Measurements from ENCODE around the gene DPM1. TPM values are rescaled to one million over a fixed set of nuclear protein-coding genes. Genes with fewer than 3 reads are reported as not detected.

DPM1 gene
- total RNA-seq, 1 donor from 2014 or later = 44.9 TPM

DNA sequence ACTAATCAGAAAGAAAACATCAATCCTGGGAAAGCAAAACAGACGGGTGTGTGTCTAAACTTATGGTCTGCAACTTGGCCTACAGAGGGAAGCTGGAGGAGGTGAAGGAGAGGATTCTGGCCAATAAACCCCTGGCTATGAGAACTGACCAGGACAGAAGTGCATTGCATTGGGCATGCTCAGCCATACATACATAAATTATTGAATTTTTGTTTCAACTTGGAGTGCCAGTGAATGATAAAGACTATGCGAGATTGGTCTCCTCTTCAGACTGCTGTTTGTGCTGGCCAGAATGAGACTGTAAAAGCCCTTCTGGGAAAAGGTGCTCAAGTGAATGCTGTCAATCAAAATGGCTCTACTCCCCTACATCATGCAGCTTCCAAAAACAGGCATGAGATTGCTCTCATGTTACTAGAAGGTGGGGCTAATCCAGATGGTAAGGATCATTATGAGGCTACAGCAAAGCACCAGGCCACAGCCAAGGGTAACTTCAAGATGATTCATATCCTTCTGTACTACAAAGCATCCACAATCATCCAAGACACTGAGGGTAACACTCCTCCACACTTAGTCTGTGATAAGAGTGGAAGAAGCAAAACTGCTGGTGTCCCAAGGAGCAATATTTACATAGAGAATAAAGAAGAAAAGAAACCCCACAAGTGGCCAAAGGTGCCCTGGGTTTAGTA lies 44.5 kb downstream of the DPM1 start:
- no peak overlapping the region for H3K4me3 ChIP-seq
- no peaks in the 10 kb centered on the region for H3K27me3 ChIP-seq (ENCODE audit: low read depth)
- intact Hi-C loops (cut with micrococcal nuclease) = loop anchor here (10.0 kb wide), 1 partner anchor 119 kb away; the partner anchor contains the start of gene BCAS4
- no peaks in the 10 kb centered on the region for H3K9me3 ChIP-seq (replicated peaks)
- H3K36me3 ChIP-seq = no peaks in the 10 kb centered on the region
- DNase-seq = no peak
- TF ChIP-seq, protein P1, sequence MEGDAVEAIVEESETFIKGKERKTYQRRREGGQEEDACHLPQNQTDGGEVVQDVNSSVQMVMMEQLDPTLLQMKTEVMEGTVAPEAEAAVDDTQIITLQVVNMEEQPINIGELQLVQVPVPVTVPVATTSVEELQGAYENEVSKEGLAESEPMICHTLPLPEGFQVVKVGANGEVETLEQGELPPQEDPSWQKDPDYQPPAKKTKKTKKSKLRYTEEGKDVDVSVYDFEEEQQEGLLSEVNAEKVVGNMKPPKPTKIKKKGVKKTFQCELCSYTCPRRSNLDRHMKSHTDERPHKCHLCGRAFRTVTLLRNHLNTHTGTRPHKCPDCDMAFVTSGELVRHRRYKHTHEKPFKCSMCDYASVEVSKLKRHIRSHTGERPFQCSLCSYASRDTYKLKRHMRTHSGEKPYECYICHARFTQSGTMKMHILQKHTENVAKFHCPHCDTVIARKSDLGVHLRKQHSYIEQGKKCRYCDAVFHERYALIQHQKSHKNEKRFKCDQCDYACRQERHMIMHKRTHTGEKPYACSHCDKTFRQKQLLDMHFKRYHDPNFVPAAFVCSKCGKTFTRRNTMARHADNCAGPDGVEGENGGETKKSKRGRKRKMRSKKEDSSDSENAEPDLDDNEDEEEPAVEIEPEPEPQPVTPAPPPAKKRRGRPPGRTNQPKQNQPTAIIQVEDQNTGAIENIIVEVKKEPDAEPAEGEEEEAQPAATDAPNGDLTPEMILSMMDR (IDR thresholded peaks at IDR 0.05; ENCODE audit: borderline replicate concordance) = no peak
- H3K27ac ChIP-seq (replicated peaks) = no peak overlapping the region
- peaks cover 83% of the 10 kb centered on the region for H3K4me1 ChIP-seq

- H3K27ac ChIP-seq (replicated peaks) = no peak overlapping the region
- no peaks in the 10 kb centered on the region for H3K9me3 ChIP-seq (replicated peaks)
- intact Hi-C loops (cut with micrococcal nuclease) = loop anchor here (10.0 kb wide), 1 partner anchor 117 kb away; the partner anchor contains the start of gene BCAS4
- H3K36me3 ChIP-seq = no peaks in the 10 kb centered on the region
- DNase-seq = no peak
- no peak overlapping the region for H3K4me3 ChIP-seq
- TF ChIP-seq, protein P1 (IDR thresholded peaks at IDR 0.05; ENCODE audit: borderline replicate concordance) = no peak
- H3K27me3 ChIP-seq (ENCODE audit: low read depth) = no peaks in the 10 kb centered on the region
- peaks cover 63% of the 10 kb centered on the region for H3K4me1 ChIP-seq
Measured at GRCh38 chr20:50911716-50912115, 46.6 kb downstream of the DPM1 start.

DNA sequence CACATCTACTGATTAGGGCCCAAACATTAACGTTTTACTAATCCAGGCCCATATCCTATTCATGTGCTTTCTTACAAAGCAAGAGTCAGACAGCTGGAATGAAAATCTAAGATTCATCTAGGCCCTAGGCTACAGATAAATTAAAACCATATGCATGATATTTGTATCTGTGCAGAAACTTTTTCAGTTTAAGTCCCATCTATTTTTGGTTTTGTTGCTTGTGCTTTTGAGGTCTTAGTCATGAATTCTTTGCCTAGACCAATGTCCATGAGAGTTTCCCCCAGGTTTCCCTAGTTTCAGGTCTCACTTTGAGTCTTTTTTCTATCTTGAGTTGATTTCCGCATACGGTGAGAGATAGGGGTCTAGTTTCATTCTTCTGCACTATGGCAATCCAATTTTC lies 47.3 kb downstream of the DPM1 start:
- Histone ChIP-seq H3K36me3 (no peaks in the 10 kb centered on the region), H3K27ac (replicated peaks) (no peak overlapping the region), H3K27me3 (ENCODE audit: low read depth) (no peaks in the 10 kb centered on the region), H3K4me3 (no peak overlapping the region), H3K9me3 (replicated peaks) (no peaks in the 10 kb centered on the region), H3K4me1 (peaks cover 63% of the 10 kb centered on the region)
- no peak for DNase-seq
- TF ChIP-seq, protein P1 (IDR thresholded peaks at IDR 0.05; ENCODE audit: borderline replicate concordance) = no peak
- intact Hi-C loops (cut with micrococcal nuclease) = loop anchor here (10.0 kb wide), 1 partner anchor 116 kb away; the partner anchor contains the start of gene BCAS4

DNA sequence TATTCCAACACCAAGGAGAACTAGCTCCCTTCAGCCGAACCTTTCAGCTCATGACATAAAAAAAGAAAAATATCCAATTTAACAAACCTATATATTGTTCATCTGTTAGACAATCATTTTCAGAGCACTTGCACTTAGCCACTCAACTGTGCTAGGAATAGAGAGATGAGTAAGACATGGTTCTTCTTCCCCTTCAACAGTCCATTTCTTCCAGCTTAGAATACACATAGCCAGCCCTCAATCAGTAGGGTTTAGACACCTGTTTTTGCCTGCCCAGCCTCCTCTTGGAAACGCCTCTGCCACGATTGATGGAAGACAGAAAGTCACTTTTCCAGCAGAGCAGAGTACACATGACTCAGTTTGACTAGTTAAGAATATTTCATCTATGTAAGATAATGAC lies 48.9 kb downstream of the DPM1 start:
- no peak for DNase-seq
- H3K4me1 ChIP-seq = peaks cover 62% of the 10 kb centered on the region
- intact Hi-C loops (cut with micrococcal nuclease) = no loop called here

GRCh38 chr20:50904067-50904570 lies 54.2 kb downstream of the DPM1 start:
- Histone ChIP-seq H3K27me3 (ENCODE audit: low read depth) (no peaks in the 10 kb centered on the region), H3K27ac (replicated peaks) (no peak overlapping the region), H3K4me1 (peaks cover 37% of the 10 kb centered on the region), H3K4me3 (no peak overlapping the region), H3K36me3 (peaks cover 33% of the 10 kb centered on the region), H3K9me3 (replicated peaks) (no peaks in the 10 kb centered on the region)
- DNase-seq = no peak
- intact Hi-C loops (cut with micrococcal nuclease) = no loop called here
- TF ChIP-seq, protein P1 (IDR thresholded peaks at IDR 0.05; ENCODE audit: borderline replicate concordance) = no peak

More for the DNA sequence above, 48.9 kb downstream of the DPM1 start:
- TF ChIP-seq, protein P1 (IDR thresholded peaks at IDR 0.05; ENCODE audit: borderline replicate concordance) = no peak
- Histone ChIP-seq H3K27me3 (ENCODE audit: low read depth) (no peaks in the 10 kb centered on the region), H3K9me3 (replicated peaks) (no peaks in the 10 kb centered on the region), H3K36me3 (no peaks in the 10 kb centered on the region), H3K4me3 (no peak overlapping the region), H3K27ac (replicated peaks) (no peak overlapping the region)
